Measurements from ENCODE around the gene LRRC52. TPM values are rescaled to one million over a fixed set of nuclear protein-coding genes. Genes with fewer than 3 reads are reported as not detected.

LRRC52 gene
- total and polyA plus RNA-seq, 2 of the 8 experiments (the other 6 are each of a cell fraction or from before 2014, with no cell fraction given) = 0.05 TPM; not detected in 1

DNA sequence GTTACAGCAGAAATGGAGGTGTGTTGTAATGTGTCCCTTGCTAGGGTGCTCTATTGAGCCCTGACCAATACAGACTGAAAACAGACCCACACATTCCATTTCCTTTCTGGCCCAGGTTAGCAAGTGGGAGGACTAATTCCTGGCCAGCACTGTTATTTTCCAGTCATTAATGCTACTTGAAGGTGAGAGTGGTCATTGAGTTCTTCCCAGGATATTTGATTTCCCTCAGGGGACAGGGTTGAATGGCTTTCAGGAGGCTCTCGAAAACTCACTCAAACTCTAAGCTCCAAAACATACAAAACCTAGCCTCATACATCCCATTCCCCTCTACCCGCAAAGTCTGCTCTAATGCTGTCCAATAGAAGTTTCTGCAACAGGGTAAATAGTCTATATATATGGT, 6.2 kb downstream of the LRRC52 start:
- no peak overlapping the region for H3K27ac ChIP-seq (ENCODE audit: low read depth, low read length)
- H3K18ac ChIP-seq (ENCODE audit: extremely low read depth, low read length) = no peak overlapping the region
- peaks cover 0 to 3% (median 0%) of the 10 kb centered on the region in 4 experiments; a peak in 1 of 7 replicates for H3K4me1 ChIP-seq (replicated peaks in 1 of 4; ENCODE audit: control insufficient read depth in 3 of 4, insufficient read depth in 4 of 4, low read length in 3 of 4)
- 88% methylated on average over 2 of the region's 2 CpGs; no CpG with 5 or more reads in 1 of the 2 experiments for WGBS, 2 experiments (ENCODE audit: extremely low coverage in 1 of 2, insufficient coverage in 1 of 2, insufficient read length in 1 of 2, insufficient replicate concordance in 2 of 2, low coverage in 1 of 2, low lambda C conversion rate in 2 of 2, missing lambda C conversion rate in 1 of 2)
- no peak overlapping the region for H2BK15ac ChIP-seq (ENCODE audit: low read length)
- H2AFZ ChIP-seq (ENCODE audit: low read length) = no peak overlapping the region
- no peaks in the 10 kb centered on the region for H4K20me1 ChIP-seq (replicated peaks in 1 of 2; ENCODE audit: control insufficient read depth in 1 of 2, insufficient read depth in 2 of 2, low read length in 2 of 2)
- no peaks in the 10 kb centered on the region for H3K9me3 ChIP-seq (ENCODE audit: insufficient read depth in 2 of 2, low read depth in 1 of 2, low read length in 1 of 2)
- no peak for DNase-seq (ENCODE audit: low read depth in 1 of 2, low spot score in 2 of 2)
- no peaks in the 10 kb centered on the region for H3K79me1 ChIP-seq (ENCODE audit: low read depth, low read length)
- H4K91ac ChIP-seq (replicated peaks; ENCODE audit: insufficient read length, low read length) = no peak overlapping the region
- POLR2A ChIA-PET (ENCODE audit: partially characterized antibody) = no interaction called here
- H3K56ac ChIP-seq (replicated peaks; ENCODE audit: insufficient read length, low read depth, low read length) = no peak overlapping the region
- CTCF ChIA-PET (ENCODE audit: partially characterized antibody) = interaction anchor here (1.7 kb wide), 1 partner anchor 16 kb away, joined by 3 read pairs; no protein-coding TSS in a partner anchor
- H2BK12ac ChIP-seq (ENCODE audit: low read depth, low read length) = no peak overlapping the region
- H3K36me3 ChIP-seq (ENCODE audit: control insufficient read depth in 2 of 4, insufficient read depth in 4 of 4, low read length in 3 of 4) = no peaks in the 10 kb centered on the region
- H3K9ac ChIP-seq (replicated peaks in 1 of 4; ENCODE audit: extremely low read depth in 1 of 4, low read depth in 3 of 4, low read length in 3 of 4) = no peak overlapping the region
- H3K14ac ChIP-seq (ENCODE audit: insufficient read length) = no peak overlapping the region
- no peaks in the 10 kb centered on the region for H3K79me2 ChIP-seq (ENCODE audit: control insufficient read depth in 1 of 2, insufficient read depth in 2 of 2, low read length in 2 of 2)
- H2AK5ac ChIP-seq (ENCODE audit: low read depth, low read length) = no peak overlapping the region
- no peaks in the 10 kb centered on the region for H3K23me2 ChIP-seq (ENCODE audit: low read depth, low read length)
- FAIRE-seq = no peak
- peaks cover 0 to 3% (median 0%) of the 10 kb centered on the region in 4 experiments; a peak in 2 of 7 replicates for H3K27me3 ChIP-seq (replicated peaks in 1 of 4; ENCODE audit: control insufficient read depth in 3 of 4, extremely low read depth in 1 of 4, insufficient read depth in 3 of 4, low read length in 3 of 4)
- H4K8ac ChIP-seq (ENCODE audit: extremely low read depth, insufficient read depth, low read length) = no peak overlapping the region
- no peak overlapping the region for H2BK5ac ChIP-seq (ENCODE audit: low read depth, low read length)
- no peak overlapping the region for H3K4ac ChIP-seq (replicated peaks; ENCODE audit: insufficient read length, low read depth, low read length)
- H2BK20ac ChIP-seq (ENCODE audit: low read length) = no peak overlapping the region
- no peak overlapping the region for H3K4me2 ChIP-seq (ENCODE audit: insufficient read depth in 1 of 2, low read depth in 2 of 2, low read length in 2 of 2)
- no peak overlapping the region for H3K23ac ChIP-seq (ENCODE audit: insufficient read length)
- no peak overlapping the region for H3K4me3 ChIP-seq (ENCODE audit: extremely low read depth in 1 of 4, insufficient read depth in 2 of 4, low read depth in 3 of 4, low read length in 4 of 4)
- H4K5ac ChIP-seq (ENCODE audit: insufficient read length, low read depth, low read length) = no peak overlapping the region
- no peak overlapping the region for H2BK120ac ChIP-seq (replicated peaks; ENCODE audit: low read depth, low read length)
- TF ChIP-seq EP300 (IDR thresholded peaks at IDR 0.05; ENCODE audit: borderline replicate concordance in 1 of 2, low read depth in 2 of 2, low read length in 2 of 2) = no peak
- no peak for TF ChIP-seq RBBP5 (IDR thresholded peaks at IDR 0.05; ENCODE audit: borderline replicate concordance, low read depth, low read length)
- no peak for TF ChIP-seq EGR1 (IDR thresholded peaks at IDR 0.05; ENCODE audit: borderline replicate concordance, low read depth, low read length)
- no peak for TF ChIP-seq CEBPB (IDR thresholded peaks at IDR 0.05; ENCODE audit: low read depth, low read length)
- TF ChIP-seq CBX5 (IDR thresholded peaks at IDR 0.05; ENCODE audit: low read depth, low read length) = no peak
- no peak for TF ChIP-seq BACH1 (IDR thresholded peaks at IDR 0.05; ENCODE audit: low read length)
- no peak for TF ChIP-seq TBP (IDR thresholded peaks at IDR 0.05; ENCODE audit: low read depth, low read length)
- TF ChIP-seq, protein P1, sequence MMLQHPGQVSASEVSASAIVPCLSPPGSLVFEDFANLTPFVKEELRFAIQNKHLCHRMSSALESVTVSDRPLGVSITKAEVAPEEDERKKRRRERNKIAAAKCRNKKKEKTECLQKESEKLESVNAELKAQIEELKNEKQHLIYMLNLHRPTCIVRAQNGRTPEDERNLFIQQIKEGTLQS (IDR thresholded peaks at IDR 0.05; ENCODE audit: insufficient read depth, low read depth, low read length) = no peak
- TF ChIP-seq KDM4A (IDR thresholded peaks at IDR 0.05; ENCODE audit: low read depth, low read length, severe bottlenecking) = no peak
- TF ChIP-seq SIRT6 (IDR thresholded peaks at IDR 0.05; ENCODE audit: low read length) = no peak
- TF ChIP-seq BCL11A (IDR thresholded peaks at IDR 0.05; ENCODE audit: low read depth in 2 of 2, low read length in 2 of 2) = no peak
- TF ChIP-seq RNF2 (IDR thresholded peaks at IDR 0.05; ENCODE audit: borderline replicate concordance, low read depth, low read length, missing control alignments, poor library complexity, severe bottlenecking) = no peak
- TF ChIP-seq POLR2A (IDR thresholded peaks at IDR 0.05; ENCODE audit: control extremely low read depth in 1 of 2, low read depth in 2 of 2, low read length in 2 of 2) = no peak
- no peak for TF ChIP-seq ASH2L (IDR thresholded peaks at IDR 0.05; ENCODE audit: low read length)
